GM19240 (cell line): ENCODE measurements around the gene CEMIP.

Experiments used
- DNase-seq: peaks from one replicate; pipeline ENCODE4 v3.0.0; 2011; ENCODE audit warnings: low spot score; ENCODE audit not compliant: insufficient read length

Gene CEMIP

DNA sequence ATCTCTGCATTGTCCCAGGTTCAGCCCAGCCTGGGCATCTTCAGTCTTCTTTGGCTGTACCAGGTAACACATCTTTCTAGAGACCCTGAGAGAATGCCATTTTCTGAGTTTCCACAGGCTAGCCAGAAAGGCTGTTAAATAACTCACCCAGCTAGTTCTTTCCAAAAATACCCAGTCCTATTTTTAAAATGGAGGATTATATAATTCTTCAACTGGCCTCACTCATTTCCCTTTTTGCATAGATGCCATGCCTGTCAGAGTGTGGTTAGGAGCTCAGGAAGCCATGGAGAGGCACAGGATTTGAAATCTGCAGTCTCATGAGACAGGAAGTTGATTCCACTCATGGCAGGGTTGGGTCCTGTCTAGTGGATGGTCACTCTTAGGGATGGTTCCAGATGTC, 39.8 kb downstream of the CEMIP start:
- DNase-seq = no peak

- no peak for DNase-seq
Observed at GRCh38 chr15:80820092-80820491, 40.9 kb downstream of the CEMIP start.

GRCh38 chr15:80822256-80822655, 43.1 kb downstream of the CEMIP start:
- no peak for DNase-seq

DNA sequence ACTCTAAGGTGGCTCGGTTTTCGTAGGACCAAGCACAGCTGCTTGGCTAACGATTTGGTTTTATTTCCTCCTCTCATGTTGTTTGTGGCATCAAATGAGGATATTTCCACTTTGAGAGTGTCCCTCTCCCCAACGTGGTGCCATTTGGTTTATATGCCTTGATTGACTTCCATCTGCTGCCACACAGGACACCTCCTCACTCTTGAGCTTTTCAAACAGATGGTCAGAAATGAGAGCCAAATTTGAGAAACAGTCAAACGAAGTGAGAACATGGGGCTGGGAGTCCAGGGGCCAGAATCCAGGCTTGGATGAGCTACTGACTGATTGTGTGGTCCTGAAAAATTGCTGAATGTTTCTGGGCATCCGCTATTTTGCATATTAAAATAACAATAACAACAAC, 43.5 kb downstream of the CEMIP start:
- no peak for DNase-seq

- no peak for DNase-seq
Observed at GRCh38 chr15:80823120-80823519, 44.0 kb downstream of the CEMIP start.

DNA sequence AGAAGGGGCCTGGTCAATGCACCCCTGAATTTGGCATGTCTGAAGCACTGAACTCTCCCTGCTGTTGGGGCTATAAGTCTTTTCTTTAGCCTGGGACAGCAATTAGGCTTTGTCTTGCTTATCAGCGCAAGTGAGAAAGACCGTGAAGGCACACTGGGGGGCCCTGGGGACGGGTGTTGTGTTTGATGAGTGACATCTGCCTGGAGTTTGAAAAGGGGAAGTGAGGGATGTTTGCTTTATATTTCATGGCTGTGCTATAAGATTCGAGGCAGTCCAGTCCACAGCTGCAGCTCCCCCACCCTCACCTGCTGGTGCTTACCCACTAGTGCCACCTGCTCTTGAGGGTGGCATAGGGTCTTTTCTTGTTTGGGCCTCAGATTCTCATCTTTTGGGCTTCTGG, 44.8 kb downstream of the CEMIP start:
- DNase-seq = no peak

DNA sequence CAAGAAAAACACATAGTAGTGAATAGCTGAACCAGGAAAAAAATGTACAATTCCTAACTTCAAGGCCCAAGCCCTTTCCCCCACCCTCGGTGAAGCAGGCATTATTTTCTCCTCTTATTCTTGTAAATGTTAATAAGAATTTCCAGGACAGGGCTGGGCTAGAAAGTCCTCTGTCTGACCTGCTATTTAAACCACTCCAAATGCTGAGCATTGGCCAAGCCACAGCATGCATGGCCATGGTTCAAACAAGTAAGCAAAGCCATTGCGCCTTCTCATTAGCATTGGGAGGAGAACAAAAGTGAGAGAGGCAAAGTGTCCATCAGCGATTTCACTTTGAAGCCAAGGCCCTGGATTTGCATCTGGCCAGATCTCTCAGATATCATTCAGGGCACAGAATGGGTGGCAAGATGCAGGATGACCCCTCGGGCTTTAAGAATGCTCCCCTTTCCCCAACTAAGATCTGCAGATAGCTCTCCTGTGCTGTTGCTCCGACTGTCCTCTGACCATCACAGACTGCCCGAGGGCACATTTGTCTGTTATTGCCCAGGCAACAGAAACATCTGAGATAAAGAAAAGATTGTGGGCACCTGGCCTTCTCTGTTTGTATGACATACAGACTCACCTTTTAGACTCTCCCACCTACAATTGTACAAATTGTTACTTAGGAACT, 46.3 kb downstream of the CEMIP start:
- no peak for DNase-seq

DNA sequence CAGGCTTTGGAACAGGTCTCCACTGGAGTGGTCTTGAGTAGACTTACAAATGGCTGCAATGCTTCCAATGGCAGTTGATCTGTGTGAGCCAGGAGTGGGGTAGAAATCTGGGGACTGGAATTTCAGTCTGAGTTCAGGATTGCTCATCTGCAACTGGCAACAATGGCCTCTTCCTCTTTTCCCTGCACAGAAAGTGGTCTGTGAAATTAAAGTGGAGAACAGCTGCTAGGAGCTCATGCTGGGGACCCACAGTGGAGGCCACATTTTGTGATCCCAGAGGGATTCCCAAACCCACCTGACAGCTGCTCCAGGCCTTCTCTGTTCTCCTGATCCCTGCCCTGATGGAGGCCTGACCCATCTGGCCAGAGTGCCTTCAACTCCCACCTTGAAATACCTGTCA, 49.6 kb downstream of the CEMIP start:
- DNase-seq = no peak

GRCh38 chr15:80830677-80831076, 51.5 kb downstream of the CEMIP start:
- no peak for DNase-seq

DNA sequence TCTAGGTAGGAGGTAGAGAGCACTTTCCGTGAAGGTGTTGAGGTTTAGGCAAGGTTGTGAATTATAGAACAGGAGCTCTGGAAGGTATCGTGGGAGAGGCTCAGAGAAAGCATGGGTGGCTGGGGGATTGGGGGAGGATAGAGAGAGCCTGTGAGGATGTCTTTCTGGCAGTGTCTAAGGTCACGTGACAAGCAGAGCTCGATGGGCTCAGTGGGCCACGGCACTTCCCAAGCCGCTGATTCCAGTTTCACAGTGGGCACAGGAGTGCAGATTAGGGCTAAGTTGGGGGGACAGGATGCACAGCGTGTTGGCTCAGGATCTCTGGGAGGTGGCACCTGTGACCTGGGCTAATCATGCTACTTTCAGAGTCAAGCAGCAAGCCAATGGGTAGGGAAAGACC, 52.0 kb downstream of the CEMIP start:
- DNase-seq = no peak

GRCh38 chr15:80831606-80832224, 52.5 kb downstream of the CEMIP start:
- DNase-seq = no peak

DNA sequence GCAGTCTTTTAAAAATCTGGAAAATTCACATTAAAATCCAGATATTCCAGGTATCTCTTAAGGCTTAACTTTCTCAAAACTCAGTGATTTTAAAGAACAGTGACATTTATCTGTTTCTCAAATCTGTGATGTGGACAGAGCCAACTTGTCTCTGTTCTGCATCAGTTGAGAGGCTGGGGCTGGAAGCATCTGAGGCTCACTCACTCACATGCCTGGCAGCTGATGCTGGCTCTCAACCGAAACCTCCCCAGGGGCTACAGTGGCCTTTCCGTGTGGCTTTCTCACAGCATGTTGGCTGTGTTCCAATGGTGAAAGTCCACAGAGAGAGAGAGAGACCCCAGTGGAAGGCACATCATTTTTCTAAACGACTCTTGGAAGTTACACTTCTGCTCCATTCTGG, 53.5 kb downstream of the CEMIP start:
- DNase-seq = no peak

DNA sequence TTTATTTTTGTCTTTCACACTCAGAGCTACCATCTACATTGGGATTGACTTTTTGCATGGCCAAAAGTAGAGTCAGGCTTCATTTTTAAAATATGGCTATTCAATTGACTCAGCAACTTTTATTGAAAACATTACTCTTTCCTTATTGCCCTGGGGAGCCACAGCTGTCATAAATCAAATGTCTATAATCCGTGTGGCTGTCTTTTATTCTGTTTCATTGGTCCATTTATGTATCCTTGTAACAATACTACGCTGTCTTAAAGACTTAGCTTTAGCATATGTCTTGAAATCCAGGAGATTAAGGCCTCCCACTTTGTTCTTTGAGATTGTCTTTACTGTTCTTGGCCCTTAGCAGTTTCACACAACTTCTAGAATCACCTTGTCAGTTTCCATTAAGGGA, 55.2 kb downstream of the CEMIP start:
- DNase-seq = no peak

DNA sequence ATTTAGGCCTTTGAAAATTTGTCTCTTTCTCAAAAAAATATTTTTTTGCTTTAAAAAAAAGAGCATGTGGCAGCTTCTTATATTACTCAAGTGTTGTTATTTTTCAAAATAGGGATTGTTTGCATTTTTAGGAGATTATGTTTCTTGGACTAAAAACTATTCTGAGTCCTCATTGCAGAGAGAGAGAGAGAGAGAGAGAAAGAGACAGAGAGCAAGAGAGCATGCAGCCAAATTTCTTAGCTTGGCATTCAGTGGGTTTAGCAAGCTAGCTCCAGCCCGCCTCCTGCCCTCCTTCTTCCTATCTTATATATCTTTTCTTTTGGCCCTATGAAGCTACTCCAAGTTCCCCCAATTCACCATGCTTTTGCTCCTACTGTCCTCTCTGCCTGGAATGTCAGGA, 55.7 kb downstream of the CEMIP start:
- DNase-seq = no peak

- no peak for DNase-seq
Observed at GRCh38 chr15:80835336-80835735, 56.2 kb downstream of the CEMIP start.

DNA sequence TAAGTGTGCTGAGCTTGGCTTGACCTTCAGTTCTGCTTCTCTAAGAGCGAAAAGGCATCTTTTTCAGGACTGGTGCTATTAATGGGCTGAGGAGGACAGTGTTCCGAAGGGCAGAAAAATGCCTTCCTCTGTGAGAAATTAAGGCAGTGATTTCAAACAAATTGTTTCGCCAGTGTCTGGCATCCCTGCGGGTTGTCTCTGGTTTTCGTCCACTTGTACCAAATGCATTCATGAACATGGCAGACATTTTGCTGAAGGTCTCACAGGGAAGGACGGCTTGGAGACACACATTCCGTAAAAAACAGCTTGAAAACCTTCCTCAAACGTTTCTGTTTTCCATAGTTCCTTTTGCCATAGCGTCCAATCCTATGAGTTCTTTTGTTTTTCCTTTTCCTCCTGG, 57.1 kb downstream of the CEMIP start:
- no peak for DNase-seq

- DNase-seq = no peak
Observed at GRCh38 chr15:80837006-80837405, 57.8 kb downstream of the CEMIP start.

DNA sequence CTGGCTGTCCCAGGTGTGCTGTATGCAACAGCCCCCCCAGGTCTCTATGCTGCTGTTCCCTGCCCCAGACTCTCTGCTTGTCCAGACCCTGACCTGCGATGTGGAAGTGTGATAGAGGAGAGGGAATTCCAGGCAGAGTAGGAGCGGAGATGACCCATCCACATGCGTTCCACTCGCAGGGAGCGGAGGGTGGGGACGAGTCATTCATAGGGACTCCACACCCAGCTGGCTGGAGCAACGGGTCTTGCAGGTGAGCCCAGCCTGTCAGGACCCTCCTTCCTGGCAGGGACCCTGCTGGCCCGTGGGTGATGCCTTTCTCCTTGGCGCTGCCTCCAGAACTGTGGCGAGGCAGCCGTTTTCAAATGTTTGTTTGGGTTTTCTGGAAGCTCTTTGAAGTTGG, 58.8 kb downstream of the CEMIP start:
- no peak for DNase-seq

- DNase-seq = no peak
Observed at GRCh38 chr15:80838666-80839065, 59.5 kb downstream of the CEMIP start.

DNA sequence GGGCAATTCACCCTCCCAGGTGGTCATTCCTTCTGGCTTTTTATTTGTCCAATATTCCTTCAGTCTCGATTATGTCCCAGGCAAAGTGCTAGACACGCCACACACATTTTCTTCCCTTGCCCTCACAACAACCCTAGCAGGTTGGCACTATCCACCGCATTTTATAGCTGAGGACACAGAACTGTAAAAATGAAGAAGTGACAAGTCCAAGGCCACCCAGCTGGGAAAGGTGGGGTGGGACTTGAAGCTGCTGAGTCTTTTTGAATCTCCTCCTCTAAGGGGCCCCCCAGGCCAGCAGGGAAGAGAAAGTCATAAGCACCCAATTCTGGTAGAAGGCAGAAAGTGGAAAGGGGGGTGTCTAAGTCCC, 60.6 kb downstream of the CEMIP start:
- no peak for DNase-seq

GRCh38 chr15:80840182-80841130, 61.3 kb downstream of the CEMIP start:
- DNase-seq = no peak

DNA sequence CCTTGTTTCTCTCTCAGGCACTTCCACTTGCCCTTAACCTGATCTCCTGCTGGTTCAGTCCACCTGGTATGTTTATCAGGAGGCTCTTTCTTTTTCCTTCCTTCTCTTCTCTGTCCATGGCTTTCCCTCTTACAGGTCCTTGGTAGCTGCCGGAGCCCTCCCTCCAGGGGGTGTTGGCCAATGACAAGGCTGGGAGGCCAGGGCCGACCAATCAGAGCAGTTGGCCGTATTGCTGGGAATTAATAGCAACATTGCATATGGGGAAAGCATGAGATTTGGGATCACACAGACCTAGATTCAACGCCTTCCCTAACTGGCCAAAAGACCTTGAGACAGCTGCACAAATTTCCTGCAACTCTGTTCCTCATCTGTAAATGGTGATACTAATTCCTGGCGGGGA, 62.4 kb downstream of the CEMIP start:
- no peak for DNase-seq
